Neuronal stem cell (in vitro differentiated cells): Measurements from ENCODE around the gene TMCO4.
"Not testable (repeated sequence)": the region's sequence is repeated elsewhere in the genome, so short reads cannot be mapped to it uniquely, and the experiment has no call there.

Experiments used
- DNase-seq: peaks from one replicate; pipeline ENCODE4 v3.0.0-alpha.2; 2013; ENCODE audit warnings: low spot score
- H2AFZ ChIP-seq: one replicate; pipeline ENCODE4 v1.6.1; 2013; ENCODE audit warnings: mild to moderate bottlenecking, low read length, inconsistent platforms
- H2AK5ac ChIP-seq: 2 replicates; pipeline ENCODE4 v1.6.1; 2013; ENCODE audit warnings: low read depth, mild to moderate bottlenecking, inconsistent platforms, low read length, moderate library complexity, mixed read lengths
- H2BK120ac ChIP-seq: 2 replicates; pipeline ENCODE4 v1.6.1; 2013; ENCODE audit warnings: low read depth, mild to moderate bottlenecking, inconsistent platforms, low read length, moderate library complexity, mixed read lengths
- H2BK12ac ChIP-seq: one replicate; pipeline ENCODE4 v1.6.1; 2013; ENCODE audit warnings: low read length, inconsistent platforms
- H2BK15ac ChIP-seq: 2 replicates; pipeline ENCODE4 v1.6.1; 2013; ENCODE audit warnings: mild to moderate bottlenecking, low read length, inconsistent platforms, mixed read lengths
- H2BK5ac ChIP-seq: one replicate; pipeline ENCODE4 v1.6.1; 2013; ENCODE audit warnings: inconsistent platforms, mild to moderate bottlenecking, low read length, moderate library complexity
- H3K14ac ChIP-seq: one replicate; pipeline ENCODE4 v1.6.1; 2013; ENCODE audit warnings: low read length, inconsistent platforms
- H3K18ac ChIP-seq: 2 replicates; pipeline ENCODE4 v1.6.1; 2013; ENCODE audit warnings: low read length, inconsistent platforms
- H3K23ac ChIP-seq: 2 replicates; pipeline ENCODE4 v1.6.1; 2013; ENCODE audit warnings: low read depth, mild to moderate bottlenecking, mixed read lengths, low read length, inconsistent platforms; ENCODE audit not compliant: poor library complexity
- H3K27ac ChIP-seq: replicated peaks from 3 replicates; pipeline ENCODE4 v1.5.1; 2013; ENCODE audit warnings: low read length, inconsistent platforms
- H3K27me3 ChIP-seq, 3 experiments: 2 replicates each; pipeline ENCODE4 v1.6.1; 2013; ENCODE audit warnings: low read length in 3 of 3, mild to moderate bottlenecking in 2 of 3, inconsistent platforms in 1 of 3, low read depth in 1 of 3, mixed read lengths in 1 of 3, moderate library complexity in 1 of 3; ENCODE audit not compliant: control insufficient read depth in 3 of 3, insufficient read depth in 3 of 3
- H3K36me3 ChIP-seq, 2 donors: replicated peaks in 1 of 2; 2 replicates each; pipeline ENCODE4 v1.6.1; 2013; ENCODE audit warnings: low read length in 2 of 2; ENCODE audit not compliant: control insufficient read depth in 2 of 2, insufficient read depth in 2 of 2
- H3K4ac ChIP-seq: 2 replicates; pipeline ENCODE4 v1.6.1; 2013; ENCODE audit warnings: inconsistent platforms, mild to moderate bottlenecking, low read length, moderate library complexity
- H3K4me1 ChIP-seq, 2 donors: 1 replicate in 1 of 2; 2 replicates in 1 of 2; pipeline ENCODE4 v1.6.1; 2013; ENCODE audit warnings: low read length in 2 of 2, low read depth in 1 of 2; ENCODE audit not compliant: control insufficient read depth in 2 of 2, insufficient read depth in 1 of 2
- H3K4me2 ChIP-seq: one replicate; pipeline ENCODE4 v1.6.1; 2013; ENCODE audit warnings: mild to moderate bottlenecking, low read length, inconsistent platforms; ENCODE audit not compliant: insufficient read depth, poor library complexity, severe bottlenecking
- H3K4me3 ChIP-seq, 2 donors: 2 replicates each; pipeline ENCODE4 v1.5.1; 2013; ENCODE audit warnings: low read length in 2 of 2, mild to moderate bottlenecking in 2 of 2, inconsistent platforms in 1 of 2, moderate library complexity in 1 of 2
- H3K79me1 ChIP-seq: one replicate; pipeline ENCODE4 v1.6.1; 2013; ENCODE audit warnings: low read depth, mild to moderate bottlenecking, inconsistent platforms, low read length, moderate library complexity
- H3K9ac ChIP-seq: one replicate; pipeline ENCODE4 v1.6.1; 2013; ENCODE audit warnings: mild to moderate bottlenecking, low read depth, low read length, inconsistent platforms; ENCODE audit not compliant: poor library complexity
- H3K9me3 ChIP-seq, 2 donors: replicated peaks in 1 of 2; 2 replicates each; pipeline versions ENCODE3 to v1.6.1; 2013; ENCODE audit warnings: low read length in 2 of 2, mild to moderate bottlenecking in 2 of 2, inconsistent platforms in 1 of 2, low read depth in 1 of 2, mixed read lengths in 1 of 2, moderate library complexity in 1 of 2; ENCODE audit not compliant: control insufficient read depth in 2 of 2, insufficient read depth in 1 of 2
- H4K8ac ChIP-seq: one replicate; pipeline ENCODE4 v1.6.1; 2013; ENCODE audit warnings: low read depth, mild to moderate bottlenecking, inconsistent platforms, low read length, moderate library complexity
- H4K91ac ChIP-seq: one replicate; pipeline ENCODE4 v1.6.1; 2013; ENCODE audit warnings: low read length, low read depth, mild to moderate bottlenecking, inconsistent platforms; ENCODE audit not compliant: poor library complexity
- WGBS, 2 donors: extraction: QIAGEN DNeasy Blood & Tissue Kit; methylation state at CpG; one replicate each; pipeline ENCODE4 v1.1.7; 2013; ENCODE audit warnings: missing lambda C conversion rate in 2 of 2, mixed read lengths in 1 of 2; ENCODE audit not compliant: insufficient read length in 2 of 2, insufficient replicate concordance in 1 of 2; ENCODE audit errors: extremely low coverage in 2 of 2; 5-methylcytosine and 5-hydroxymethylcytosine counted together

The TMCO4 gene

GRCh38 chr1:19639999-19640362 is 159.7 kb downstream of the TMCO4 start:
- Histone ChIP-seq H2BK15ac (no peak overlapping the region), H3K4ac (no peak overlapping the region), H3K9me3 (no peaks in the 10 kb centered on the region), H3K36me3 (no peaks in the 10 kb centered on the region), H2BK12ac (no peak overlapping the region), H2BK120ac (no peak overlapping the region), H2AFZ (no peak overlapping the region), H3K4me3 (no peak overlapping the region), H3K79me1 (no peaks in the 10 kb centered on the region), H4K91ac (no peak overlapping the region), H3K27me3 (peaks cover 3 to 35% (median 31%) of the 10 kb centered on the region in 3 experiments), H3K4me2 (no peak overlapping the region), H4K8ac (no peak overlapping the region), H2AK5ac (no peak overlapping the region), H3K18ac (no peak overlapping the region), H3K23ac (no peak overlapping the region), H2BK5ac (no peak overlapping the region), H3K27ac (no peak overlapping the region), H3K14ac (no peak overlapping the region), H3K4me1 (peaks cover 8 to 9% of the 10 kb centered on the region in 2 donors), H3K9ac (no peak overlapping the region)
- WGBS, 2 donors: no CpG with 5 or more reads among the region's 3 CpGs
- no peak for DNase-seq

GRCh38 chr1:19639228-19639627 is 160.5 kb downstream of the TMCO4 start:
- H4K91ac ChIP-seq, H2BK15ac ChIP-seq, H3K27ac ChIP-seq, DNase-seq, H3K9me3 ChIP-seq, H3K4me2 ChIP-seq, H3K36me3 ChIP-seq, H3K79me1 ChIP-seq, H2BK12ac ChIP-seq, H3K14ac ChIP-seq, H3K4me3 ChIP-seq, H2BK120ac ChIP-seq, H3K4ac ChIP-seq, H3K18ac ChIP-seq, H2AFZ ChIP-seq, H3K9ac ChIP-seq, H3K23ac ChIP-seq, H2BK5ac ChIP-seq, H2AK5ac ChIP-seq, H3K4me1 ChIP-seq, H4K8ac ChIP-seq: not testable (repeated sequence)
- H3K27me3 ChIP-seq: peaks cover 3 to 30% (median 25%) of the 10 kb centered on the region in 3 experiments
- no CpG with 5 or more reads among the region's 10 CpGs for WGBS, 2 donors

- H4K91ac ChIP-seq: no peak overlapping the region
- no peak for DNase-seq
- no peaks in the 10 kb centered on the region for H3K79me1 ChIP-seq
- no peak overlapping the region for H3K4me3 ChIP-seq
- H3K23ac ChIP-seq: no peak overlapping the region
- no peak overlapping the region for H2BK5ac ChIP-seq
- no peak overlapping the region for H2BK120ac ChIP-seq
- H3K4me2 ChIP-seq: no peak overlapping the region
- no peak overlapping the region for H3K4ac ChIP-seq
- H4K8ac ChIP-seq: no peak overlapping the region
- peaks cover 6 to 8% of the 10 kb centered on the region in 2 donors for H3K4me1 ChIP-seq
- H3K27me3 ChIP-seq: peaks cover 0 to 16% (median 10%) of the 10 kb centered on the region in 3 experiments
- H3K27ac ChIP-seq: no peak overlapping the region
- H3K9me3 ChIP-seq: no peaks in the 10 kb centered on the region
- no peak overlapping the region for H3K9ac ChIP-seq
- no peak overlapping the region for H2BK15ac ChIP-seq
- H2AK5ac ChIP-seq: no peak overlapping the region
- peak overlapping the region; percentile 21 for H3K18ac ChIP-seq
- WGBS, 2 donors: no CpG with 5 or more reads among the region's 10 CpGs
- H2BK12ac ChIP-seq: no peak overlapping the region
- H3K36me3 ChIP-seq: no peaks in the 10 kb centered on the region
- H2AFZ ChIP-seq: no peak overlapping the region
- no peak overlapping the region for H3K14ac ChIP-seq
Measured at GRCh38 chr1:19637606-19638005, 162.1 kb downstream of the TMCO4 start.

- H3K14ac ChIP-seq, H3K4me1 ChIP-seq, H3K9me3 ChIP-seq, H4K91ac ChIP-seq, H3K79me1 ChIP-seq, H3K27ac ChIP-seq, H3K18ac ChIP-seq, H3K36me3 ChIP-seq, H3K9ac ChIP-seq, H2BK15ac ChIP-seq, H3K4ac ChIP-seq, H2BK120ac ChIP-seq, H3K4me2 ChIP-seq, H3K23ac ChIP-seq, H2BK5ac ChIP-seq, DNase-seq, H2AFZ ChIP-seq, H3K4me3 ChIP-seq, H2AK5ac ChIP-seq, H4K8ac ChIP-seq, H2BK12ac ChIP-seq: not testable (repeated sequence)
- H3K27me3 ChIP-seq: peaks cover 0 to 10% (median 8%) of the 10 kb centered on the region in 3 experiments
- WGBS, 2 donors: no CpG with 5 or more reads among the region's 10 CpGs
Measured at GRCh38 chr1:19636749-19637148, 163.0 kb downstream of the TMCO4 start.
